Mesothelial cell of epicardium (in vitro differentiated cells): ENCODE data around the gene ZNF292. TPM values are rescaled to one million over a fixed set of nuclear protein-coding genes. Genes with fewer than 3 reads are reported as not detected.

Source experiments
- DNase-seq, 2 experiments: peaks; one replicate each; pipeline ENCODE4 v3.0.0; 2021; ENCODE audit warnings: low spot score in 2 of 2; ENCODE audit not compliant: unreplicated experiment in 2 of 2
- H3K27ac Mint-ChIP-seq: 2 replicates; pipeline ENCODE4 v1.8.0; 2021; ENCODE audit warnings: mixed read lengths
- H3K27me3 Mint-ChIP-seq: 2 replicates; pipeline ENCODE4 v1.8.0; 2021; ENCODE audit warnings: low read depth, mixed read lengths
- H3K36me3 Mint-ChIP-seq: 2 replicates; pipeline ENCODE4 v1.8.0; 2021; ENCODE audit warnings: mixed read lengths
- H3K4me1 Mint-ChIP-seq: 2 replicates; pipeline ENCODE4 v1.8.0; 2021; ENCODE audit warnings: mixed read lengths
- H3K4me3 Mint-ChIP-seq: 2 replicates; pipeline ENCODE4 v1.8.0; 2021; ENCODE audit warnings: mild to moderate bottlenecking, moderate library complexity, mixed read lengths
- H3K9me3 Mint-ChIP-seq: 2 replicates; pipeline ENCODE4 v1.8.0; 2021; ENCODE audit warnings: mixed read lengths
- CTCF ChIP-seq: fragments of 200-600 bp; sonication (generic); IDR thresholded peaks from one replicate; pipeline ENCODE4 v1.5.0; 2021; ENCODE audit warnings: antibody characterized with exemption; ENCODE audit not compliant: unreplicated experiment
- total RNA-seq: library from RNA; stranded (reverse); gene quantifications from 3 replicates; pipeline ENCODE4 v1.2.1, GENCODE V29; 2021

ZNF292 gene
- total RNA-seq, 1 donor from 2014 or later, result 108 TPM

DNA sequence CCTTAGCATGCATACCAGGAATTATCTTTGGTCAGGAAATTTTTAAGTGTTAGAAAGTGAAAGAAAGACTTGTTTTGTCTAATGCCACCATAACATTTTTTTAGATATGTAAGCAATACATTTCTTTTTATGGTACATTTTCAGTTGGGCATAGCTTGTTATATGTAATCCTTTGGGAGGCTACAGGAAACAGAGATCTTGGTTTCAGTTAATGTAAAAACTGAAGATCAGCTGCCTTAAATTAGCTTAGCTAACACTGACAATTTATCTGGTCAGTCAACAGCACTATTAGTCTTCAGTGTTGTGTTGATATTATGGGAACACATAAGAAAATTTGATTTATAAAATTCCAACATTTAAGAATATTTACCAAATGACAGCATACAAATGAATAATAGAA is 88.4 kb downstream of the ZNF292 start:
- Mint-ChIP-seq H3K4me1 (no peaks in the 10 kb centered on the region), H3K36me3 (peaks cover 38% of the 10 kb centered on the region), H3K4me3 (no peak overlapping the region), H3K27ac (no peak overlapping the region), H3K27me3 (no peaks in the 10 kb centered on the region), H3K9me3 (no peaks in the 10 kb centered on the region)
- no peak for DNase-seq
- TF ChIP-seq CTCF, result no peak

DNA sequence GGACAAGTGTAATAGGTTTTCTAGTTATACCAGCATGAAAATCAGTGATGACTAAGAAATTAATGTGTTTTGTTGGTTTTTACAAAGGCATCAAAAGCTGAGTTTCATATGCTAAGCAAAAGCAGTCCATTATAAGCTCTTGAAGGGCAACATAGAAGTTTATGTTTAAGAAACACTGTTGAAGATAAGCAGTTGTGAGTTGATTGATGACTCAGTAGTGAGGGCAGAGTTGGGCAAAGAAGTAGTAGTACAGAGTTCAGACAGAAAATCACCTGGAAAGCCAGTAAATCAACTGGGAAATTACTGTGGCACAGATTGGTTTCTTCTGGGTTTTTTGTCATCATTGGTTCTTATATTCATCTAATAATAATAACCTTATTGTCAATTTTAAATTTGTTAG is 89.0 kb downstream of the ZNF292 start:
- Mint-ChIP-seq H3K4me3 (no peak overlapping the region), H3K27me3 (no peaks in the 10 kb centered on the region), H3K27ac (no peak overlapping the region), H3K36me3 (peaks cover 44% of the 10 kb centered on the region), H3K9me3 (no peaks in the 10 kb centered on the region), H3K4me1 (no peaks in the 10 kb centered on the region)
- TF ChIP-seq CTCF, result no peak
- no peak for DNase-seq

DNA sequence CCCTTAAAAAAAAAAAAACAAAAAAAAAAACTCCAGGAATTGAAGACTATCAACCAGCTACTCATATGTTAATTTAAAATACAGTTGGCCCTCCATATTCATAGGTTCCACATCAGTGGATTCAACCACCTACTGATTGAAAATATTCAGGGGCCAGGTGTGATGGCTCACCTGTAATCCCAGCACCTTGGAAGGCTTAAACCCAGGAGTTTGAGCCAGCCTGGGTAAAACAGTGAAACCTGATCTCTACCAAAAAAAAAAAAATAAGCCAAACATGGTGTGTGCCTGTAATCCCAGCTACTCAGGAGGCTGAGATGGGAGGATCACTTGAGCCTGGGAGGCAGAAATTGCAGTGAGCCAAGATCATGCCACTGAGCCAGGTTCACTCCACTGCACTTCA is 94.7 kb downstream of the ZNF292 start:
- peaks cover 56% of the 10 kb centered on the region for H3K36me3 Mint-ChIP-seq
- no peak overlapping the region for H3K4me3 Mint-ChIP-seq
- TF ChIP-seq CTCF, result no peak
- H3K27me3 Mint-ChIP-seq, result no peaks in the 10 kb centered on the region
- no peaks in the 10 kb centered on the region for H3K9me3 Mint-ChIP-seq
- DNase-seq, result no peak
- H3K27ac Mint-ChIP-seq, result no peak overlapping the region
- H3K4me1 Mint-ChIP-seq, result no peaks in the 10 kb centered on the region

DNA sequence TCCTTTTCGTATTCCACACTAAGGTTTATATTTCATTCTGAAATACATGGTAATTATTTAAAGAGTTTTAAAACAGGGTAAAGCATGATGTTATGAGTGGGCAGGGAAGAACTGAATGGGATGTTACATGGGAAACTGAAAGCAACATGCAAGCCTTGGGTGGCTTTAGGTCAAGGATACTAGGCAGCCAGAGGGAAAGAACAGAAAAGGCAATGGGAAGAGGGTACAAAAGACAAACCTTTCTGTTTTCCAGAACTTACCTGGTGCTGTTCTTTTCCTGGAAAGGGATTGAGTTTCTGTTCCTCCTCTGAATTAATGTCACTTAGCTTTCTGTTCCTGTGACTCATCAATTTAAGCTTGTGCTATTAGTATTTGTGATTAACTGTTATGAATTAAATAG is 95.9 kb downstream of the ZNF292 start:
- H3K4me1 Mint-ChIP-seq, result no peaks in the 10 kb centered on the region

GRCh38 chr6:87251725-87252124 is 96.4 kb downstream of the ZNF292 start:
- H3K27me3 Mint-ChIP-seq, result no peaks in the 10 kb centered on the region
- H3K4me3 Mint-ChIP-seq, result no peak overlapping the region
- peaks cover 72% of the 10 kb centered on the region for H3K36me3 Mint-ChIP-seq
- H3K27ac Mint-ChIP-seq, result no peak overlapping the region
- TF ChIP-seq CTCF, result no peak
- no peaks in the 10 kb centered on the region for H3K9me3 Mint-ChIP-seq
- no peaks in the 10 kb centered on the region for H3K4me1 Mint-ChIP-seq
- DNase-seq, result no peak

More for the DNA sequence above, 95.9 kb downstream of the ZNF292 start:
- TF ChIP-seq CTCF, result no peak
- no peaks in the 10 kb centered on the region for H3K27me3 Mint-ChIP-seq
- H3K27ac Mint-ChIP-seq, result no peak overlapping the region
- no peaks in the 10 kb centered on the region for H3K9me3 Mint-ChIP-seq
- no peak overlapping the region for H3K4me3 Mint-ChIP-seq
- peaks cover 67% of the 10 kb centered on the region for H3K36me3 Mint-ChIP-seq
- DNase-seq, result no peak

DNA sequence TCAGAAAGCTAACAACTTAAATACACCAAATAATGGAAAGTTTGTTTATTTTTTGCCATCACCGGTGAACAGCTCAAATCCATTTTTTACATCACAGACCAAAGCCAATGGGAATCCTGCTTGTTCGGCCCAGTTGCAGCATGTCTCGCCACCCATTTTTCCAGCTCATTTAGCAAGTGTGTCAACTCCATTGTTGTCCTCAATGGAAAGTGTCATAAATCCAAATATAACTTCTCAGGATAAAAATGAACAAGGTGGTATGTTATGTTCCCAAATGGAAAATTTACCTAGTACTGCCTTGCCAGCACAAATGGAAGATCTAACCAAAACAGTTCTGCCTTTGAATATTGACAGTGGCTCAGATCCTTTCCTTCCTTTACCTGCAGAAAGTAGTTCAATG is 101.7 kb downstream of the ZNF292 start:
- H3K4me1 Mint-ChIP-seq, result no peaks in the 10 kb centered on the region
- peaks cover 73% of the 10 kb centered on the region for H3K36me3 Mint-ChIP-seq
- peaks cover 22% of the 10 kb centered on the region for H3K9me3 Mint-ChIP-seq
- no peak for TF ChIP-seq CTCF
- DNase-seq, result no peak
- H3K4me3 Mint-ChIP-seq, result no peak overlapping the region
- no peaks in the 10 kb centered on the region for H3K27me3 Mint-ChIP-seq
- H3K27ac Mint-ChIP-seq, result no peak overlapping the region
